ENCODE measurements around the gene IL15. TPM values are rescaled to one million over a fixed set of nuclear protein-coding genes. Genes with fewer than 3 reads are reported as not detected.
"Not testable (repeated sequence)": the region's sequence is repeated elsewhere in the genome, so short reads cannot be mapped to it uniquely, and the experiment has no call there.

The IL15 gene, protein sequence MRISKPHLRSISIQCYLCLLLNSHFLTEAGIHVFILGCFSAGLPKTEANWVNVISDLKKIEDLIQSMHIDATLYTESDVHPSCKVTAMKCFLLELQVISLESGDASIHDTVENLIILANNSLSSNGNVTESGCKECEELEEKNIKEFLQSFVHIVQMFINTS
- polyA plus RNA-seq (2013, experiment 1 of 2; ENCODE audit: insufficient read length) = 2.7 TPM
- polyA plus RNA-seq (2013, experiment 2 of 2; ENCODE audit: insufficient read length) = 4.5 TPM

DNA sequence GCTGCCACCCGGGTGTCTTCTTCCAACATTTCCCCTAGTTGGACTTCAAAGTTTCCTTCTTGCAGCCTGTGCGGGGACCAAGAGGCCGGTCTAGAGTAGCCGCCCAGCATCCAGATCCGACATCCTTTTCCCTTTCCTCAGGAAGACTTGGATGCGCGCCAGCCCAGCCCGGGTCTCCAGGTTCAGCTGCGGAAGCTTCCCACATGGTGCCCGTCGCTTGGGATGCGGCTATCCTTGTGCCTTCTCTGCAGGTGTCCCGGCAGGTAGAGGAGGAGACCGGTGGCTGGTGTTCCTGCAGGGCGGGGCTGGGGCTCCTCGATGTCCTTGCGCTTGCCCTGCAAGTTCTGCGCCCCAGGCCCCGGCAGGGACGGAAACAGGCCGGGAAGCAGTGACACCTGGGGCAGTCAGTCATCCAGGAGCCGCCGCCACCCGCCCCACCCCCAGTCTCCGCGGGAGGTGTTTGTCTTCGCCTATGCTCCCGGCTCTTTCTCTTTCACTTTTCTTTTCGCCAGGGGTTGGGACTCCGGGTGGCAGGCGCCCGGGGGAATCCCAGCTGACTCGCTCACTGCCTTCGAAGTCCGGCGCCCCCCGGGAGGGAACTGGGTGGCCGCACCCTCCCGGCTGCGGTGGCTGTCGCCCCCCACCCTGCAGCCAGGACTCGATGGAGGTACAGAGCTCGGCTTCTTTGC lies at the start of gene IL15:
Gene IL15, plus strand, starts transcription at position 502 of the 689 bp plus-strand sequence. CDS start 82,882 bp downstream, outside the sequence.
- DNase-seq = peak; percentile 68

DNA sequence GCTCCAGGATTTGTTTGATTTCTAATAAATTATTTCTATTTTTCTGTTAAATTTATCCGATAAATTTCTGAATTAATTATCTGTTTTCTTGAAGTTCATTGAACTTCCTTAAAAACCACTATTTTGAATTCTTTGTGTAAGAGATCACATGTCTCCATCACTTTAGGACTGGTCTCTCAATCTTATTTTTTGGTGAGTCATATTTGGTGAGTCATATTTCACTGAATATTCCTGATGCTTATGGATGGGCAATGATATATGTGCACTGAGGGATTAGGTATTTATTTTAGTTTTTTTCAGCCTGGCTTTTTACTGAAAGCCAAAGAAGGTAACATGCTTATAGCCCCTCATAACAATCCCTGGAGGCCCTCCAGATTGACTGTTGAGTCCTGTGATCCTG lies 48.5 kb upstream of the IL15 start:
- DNase-seq = peak; percentile 85

DNA sequence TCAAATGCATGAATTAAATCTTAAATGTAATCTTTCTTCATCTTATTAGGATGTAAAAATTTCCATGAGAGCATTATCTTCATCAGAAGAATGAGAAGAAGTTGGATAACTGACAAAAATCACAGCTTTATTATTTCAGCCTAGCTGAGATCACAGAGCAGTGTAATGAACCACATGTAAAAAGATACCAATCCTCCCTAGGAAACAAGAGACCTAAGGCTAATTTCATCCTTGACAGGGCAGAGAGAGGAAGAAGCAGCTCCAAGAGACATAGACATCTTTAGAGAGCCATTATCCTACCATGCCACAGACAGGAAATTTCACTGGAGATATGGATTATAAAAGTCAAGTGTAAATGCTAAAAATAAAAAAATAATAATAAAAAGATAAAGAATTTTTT lies 40.9 kb upstream of the IL15 start:
- DNase-seq = peak; percentile 16

DNA sequence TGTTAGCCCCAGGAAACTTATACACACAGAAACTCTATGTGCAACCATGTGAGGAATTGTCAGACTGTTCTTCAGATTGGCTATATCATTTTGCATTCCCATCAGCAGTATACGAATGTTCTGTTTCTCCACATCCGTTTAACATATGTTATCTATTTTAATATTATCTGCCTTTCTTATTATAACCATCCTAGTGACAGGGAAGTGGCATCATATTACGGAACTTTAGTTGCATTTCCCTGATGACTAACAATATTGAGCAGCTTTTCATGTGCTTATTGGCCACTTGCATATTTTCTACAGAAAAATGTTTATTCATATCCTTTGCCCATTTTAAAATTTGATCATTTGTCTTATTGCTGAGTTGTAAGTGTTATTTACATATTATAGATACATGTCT lies 36.5 kb upstream of the IL15 start:
- peak; percentile 46 for DNase-seq

DNA sequence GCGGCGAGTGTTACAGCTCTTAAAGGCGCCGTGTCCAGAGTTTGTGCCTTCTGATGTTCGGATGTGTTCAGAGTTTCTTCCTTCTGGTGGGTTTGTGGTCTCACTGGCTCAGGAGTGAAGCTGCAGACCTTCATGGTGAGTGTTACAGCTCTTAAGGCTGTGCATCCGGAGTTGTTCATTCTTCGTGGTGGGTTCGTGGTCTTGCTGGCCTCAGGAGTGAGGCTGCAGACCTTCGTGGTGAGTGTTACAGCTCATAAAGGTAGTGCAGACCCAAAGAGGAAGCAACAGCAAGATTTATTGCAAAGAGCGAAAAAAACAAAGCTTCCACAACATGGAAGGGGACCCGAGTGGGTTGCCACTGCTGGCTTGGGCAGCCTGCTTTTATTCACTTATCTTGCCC lies 31.7 kb upstream of the IL15 start:
- DNase-seq = not testable (repeated sequence)

DNA sequence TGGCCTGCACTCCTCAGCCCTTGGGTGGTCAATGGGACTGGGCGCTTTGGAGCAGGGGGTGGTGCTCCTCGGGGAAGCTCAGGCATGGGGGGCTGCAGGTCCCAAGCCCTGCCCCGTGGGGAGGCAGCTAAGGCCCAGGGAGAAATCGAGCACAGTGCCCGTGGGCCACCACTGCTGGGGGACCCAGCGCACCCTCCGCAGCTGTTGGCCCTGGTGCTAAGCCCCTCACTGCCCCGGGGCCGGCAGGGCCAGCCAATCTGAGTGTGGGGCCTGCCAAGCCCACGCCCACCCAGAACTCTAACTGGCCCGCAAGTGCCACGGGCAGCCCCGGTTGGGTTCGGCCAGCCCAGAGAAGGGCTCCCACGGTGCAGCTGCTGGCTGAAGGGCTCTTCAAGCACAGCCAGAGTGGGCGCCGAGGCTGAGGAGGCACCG lies 30.9 kb upstream of the IL15 start:
- DNase-seq = no peak

DNA sequence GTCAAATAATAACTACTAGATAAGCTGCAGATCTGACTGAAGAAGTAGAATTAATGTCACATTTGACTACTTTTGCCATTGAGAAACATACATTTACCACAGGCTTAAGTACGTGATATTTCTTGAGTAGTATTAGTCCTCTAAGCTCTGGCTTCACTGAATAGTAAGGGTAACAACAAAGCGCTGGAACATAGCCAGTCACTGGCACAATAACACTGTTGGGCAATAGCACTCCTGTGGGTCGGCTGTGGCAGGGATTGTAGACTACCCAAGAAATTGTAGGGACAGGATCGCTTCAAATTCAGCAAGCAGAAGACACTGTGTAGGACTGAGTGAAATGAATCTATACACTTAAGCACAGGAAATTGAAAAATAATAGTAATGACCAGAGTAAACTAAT lies 27.1 kb upstream of the IL15 start:
- no peak for DNase-seq

DNA sequence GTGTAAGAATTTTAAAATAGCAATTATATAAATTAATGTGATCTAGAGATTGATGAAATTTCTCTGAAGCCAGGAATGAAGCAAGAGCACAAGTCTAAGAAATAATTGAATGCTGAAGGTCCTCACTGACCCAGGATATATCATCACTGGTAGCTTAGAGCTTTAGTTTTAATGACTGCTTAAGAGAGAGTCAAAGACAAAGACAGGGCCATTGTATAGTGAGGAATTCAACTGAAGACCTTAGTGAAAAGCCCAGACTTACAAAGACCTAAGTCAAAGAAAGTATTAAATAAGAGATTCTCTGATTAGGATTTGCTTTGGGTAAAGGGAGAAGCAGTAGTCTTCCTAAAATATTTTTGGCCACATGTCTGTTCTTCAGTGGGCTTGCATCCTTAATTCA lies 26.0 kb upstream of the IL15 start:
- DNase-seq = no peak

DNA sequence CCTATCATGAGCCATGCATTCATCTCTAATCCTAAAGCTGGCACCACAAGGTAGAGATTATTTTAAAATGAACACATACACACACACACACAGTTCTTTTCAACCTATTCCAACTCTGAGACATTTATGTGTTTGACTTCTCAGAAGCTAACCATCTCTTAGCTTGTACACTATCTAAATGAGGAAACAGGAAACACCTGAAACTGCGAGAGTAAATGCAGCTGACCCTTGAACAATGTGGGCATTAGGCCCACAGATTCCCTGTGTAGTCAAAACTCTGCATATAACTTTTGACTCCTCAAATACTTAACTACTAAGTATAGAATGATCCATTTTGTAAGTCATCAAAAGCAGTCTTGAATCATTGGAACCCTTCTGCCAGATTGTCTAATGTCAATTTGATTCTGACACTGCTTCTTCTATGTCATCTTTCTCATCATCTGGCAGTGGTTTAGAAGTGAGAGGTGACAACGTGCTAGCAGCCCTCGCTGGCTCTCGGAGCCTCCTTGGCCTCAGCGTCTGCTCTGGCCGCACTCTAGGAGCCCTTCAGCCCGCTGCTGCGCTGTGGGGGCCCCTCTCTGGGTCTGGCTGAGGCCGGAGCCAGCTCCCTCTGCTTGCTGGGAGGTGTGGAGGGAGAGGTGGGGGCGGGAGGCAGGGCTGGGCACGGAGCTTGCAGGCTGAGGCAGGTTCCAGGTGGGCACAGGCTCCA lies 21.4 kb upstream of the IL15 start:
- no peak for DNase-seq

DNA sequence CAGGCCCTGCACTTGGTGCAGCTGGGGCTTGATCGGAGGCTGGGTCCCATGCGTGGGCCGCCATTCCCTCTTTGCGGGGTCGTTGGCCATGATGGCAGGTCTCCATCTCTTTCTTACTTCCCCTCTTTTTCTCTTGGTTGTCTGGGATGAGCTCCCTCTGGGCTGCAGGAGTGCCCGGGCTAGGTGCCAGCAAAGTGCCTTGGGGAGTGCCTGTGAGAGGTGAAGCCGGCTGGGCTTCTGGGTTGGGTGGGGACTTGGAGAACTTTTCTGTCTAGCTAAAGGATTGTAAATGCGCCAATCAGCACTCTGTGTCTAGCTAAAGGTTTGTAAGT lies 20.8 kb upstream of the IL15 start:
- DNase-seq = not testable (repeated sequence)

DNA sequence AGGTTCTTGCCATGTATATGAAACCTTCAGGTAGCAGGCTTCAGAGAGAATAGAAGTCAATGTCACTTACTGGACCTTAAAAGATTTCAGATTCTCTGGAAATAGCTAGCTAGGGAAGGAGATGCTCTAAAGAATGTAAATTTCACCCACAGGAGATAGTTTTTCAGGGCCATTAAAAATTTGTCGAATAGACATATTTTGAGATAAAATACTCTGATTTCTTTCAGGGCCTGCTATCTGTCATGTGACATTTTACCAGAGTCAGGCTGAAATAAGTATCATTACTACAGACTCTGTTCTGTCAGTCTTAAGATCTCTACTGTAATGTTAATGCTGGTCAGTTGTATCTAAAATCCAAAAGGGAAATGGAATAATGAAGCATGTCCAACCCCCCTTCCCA lies 15.7 kb upstream of the IL15 start:
- DNase-seq = no peak

DNA sequence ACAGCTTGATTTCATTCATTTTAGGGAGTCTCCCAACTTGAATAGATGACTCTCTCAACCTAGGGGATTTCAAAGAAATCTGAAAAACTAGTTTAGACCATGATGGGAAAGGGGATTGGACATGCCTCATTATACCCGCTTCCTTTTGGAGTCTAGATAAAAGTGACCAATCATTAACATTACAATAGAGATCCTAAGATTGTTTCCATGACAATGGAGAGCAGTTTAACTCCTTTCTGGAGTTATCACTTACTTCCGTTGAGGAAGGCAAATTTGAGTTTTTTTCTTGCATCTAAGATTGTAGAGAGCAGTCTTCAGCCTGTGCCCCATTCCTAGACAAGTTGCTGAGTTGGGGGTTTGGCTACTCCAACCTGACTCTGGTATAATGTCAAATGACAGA lies 11.4 kb upstream of the IL15 start:
- DNase-seq = no peak

DNA sequence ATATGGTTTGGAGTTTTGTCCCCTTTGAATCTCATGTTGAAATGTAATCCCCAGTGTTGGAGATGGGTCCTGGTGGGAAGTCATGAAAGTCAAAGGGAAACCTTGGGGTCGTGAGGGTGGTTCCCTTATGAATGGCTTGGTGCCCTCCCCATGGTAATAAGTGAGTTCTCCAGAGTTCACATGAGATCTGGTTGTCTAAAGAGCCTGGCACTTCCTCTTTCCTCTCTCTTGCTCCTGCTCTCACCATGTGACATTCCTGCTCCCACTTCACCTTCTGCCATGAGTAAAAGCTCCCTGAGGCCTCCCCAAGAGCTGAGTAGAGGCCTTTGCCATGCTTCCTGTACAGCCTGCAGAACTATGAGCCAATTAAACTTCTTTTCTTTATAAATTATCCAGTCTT lies 5.5 kb upstream of the IL15 start:
- DNase-seq = no peak

DNA sequence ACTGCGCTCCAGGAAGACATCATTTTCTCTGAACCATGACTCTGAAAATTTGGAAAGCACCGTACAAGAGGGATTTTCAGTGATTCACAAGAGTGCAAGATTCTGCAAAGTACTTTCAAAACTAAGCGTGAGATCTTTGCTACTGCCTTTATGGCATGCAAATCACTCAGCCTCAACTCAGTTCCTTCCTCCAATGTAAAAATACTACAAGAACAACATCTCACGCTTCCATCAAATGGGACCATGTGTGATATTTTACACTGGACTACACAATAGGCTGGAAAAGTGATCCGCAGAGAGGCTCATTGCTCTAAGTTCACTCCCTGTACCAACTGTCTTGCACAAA lies 674 bp upstream of the IL15 start:
- DNase-seq = no peak

DNA sequence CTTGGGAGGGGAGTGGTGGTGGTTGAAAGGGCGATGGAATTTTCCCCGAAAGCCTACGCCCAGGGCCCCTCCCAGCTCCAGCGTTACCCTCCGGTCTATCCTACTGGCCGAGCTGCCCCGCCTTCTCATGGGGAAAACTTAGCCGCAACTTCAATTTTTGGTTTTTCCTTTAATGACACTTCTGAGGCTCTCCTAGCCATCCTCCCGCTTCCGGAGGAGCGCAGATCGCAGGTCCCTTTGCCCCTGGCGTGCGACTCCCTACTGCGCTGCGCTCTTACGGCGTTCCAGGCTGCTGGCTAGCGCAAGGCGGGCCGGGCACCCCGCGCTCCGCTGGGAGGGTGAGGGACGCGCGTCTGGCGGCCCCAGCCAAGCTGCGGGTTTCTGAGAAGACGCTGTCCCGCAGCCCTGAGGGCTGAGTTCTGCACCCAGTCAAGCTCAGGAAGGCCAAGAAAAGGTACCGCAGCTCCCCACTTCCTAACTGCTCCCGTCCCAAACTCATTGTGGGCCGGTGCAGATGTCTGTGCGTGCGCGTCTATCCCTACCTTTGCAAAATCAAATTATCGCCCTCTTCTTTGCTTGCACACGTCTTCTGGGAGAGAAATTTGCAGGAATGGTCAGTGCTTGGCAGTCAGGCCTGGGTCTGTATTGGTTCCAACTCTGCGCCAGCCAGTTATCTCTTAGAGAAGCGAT lies 533 bp downstream of the IL15 start:
- peak; percentile 67 for DNase-seq

DNA sequence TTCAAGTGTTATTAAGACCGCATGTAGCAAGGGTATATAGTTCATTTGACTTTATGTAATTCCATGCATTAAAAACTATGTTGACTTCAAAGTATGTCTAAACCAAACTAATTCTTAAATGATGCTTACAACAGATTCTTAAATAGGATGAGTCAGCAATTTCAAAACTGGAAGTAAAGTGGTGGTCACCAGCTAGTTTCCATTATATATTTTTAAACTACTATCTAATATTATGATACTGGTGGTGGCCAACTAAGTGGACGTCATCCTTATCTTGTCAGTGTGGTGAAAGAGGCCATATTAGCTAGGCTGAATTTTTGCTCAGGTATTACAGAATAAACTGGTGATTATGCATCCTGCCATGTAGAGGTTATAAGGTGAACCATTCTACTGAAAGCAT lies 1.2 kb downstream of the IL15 start:
- no peak for DNase-seq

DNA sequence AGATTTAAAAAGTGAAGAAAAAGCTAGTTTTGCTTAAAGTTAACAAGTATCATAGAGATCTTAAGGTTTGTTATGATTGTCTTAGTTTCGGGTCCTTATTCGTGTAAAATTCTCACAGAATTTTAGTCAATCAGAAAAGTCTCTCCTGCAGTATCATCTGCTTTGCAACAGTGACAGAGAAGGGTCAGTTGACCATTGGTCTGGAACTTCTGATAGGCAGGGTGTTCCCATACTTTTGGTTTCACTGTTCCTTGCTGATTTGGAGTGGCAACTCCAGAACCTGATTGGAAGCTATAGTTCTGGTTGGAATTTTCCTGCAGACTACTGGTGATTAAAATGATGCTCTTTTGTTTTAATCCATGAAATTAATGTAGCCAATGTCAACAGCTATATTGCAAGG lies 1.8 kb downstream of the IL15 start:
- no peak for DNase-seq

DNA sequence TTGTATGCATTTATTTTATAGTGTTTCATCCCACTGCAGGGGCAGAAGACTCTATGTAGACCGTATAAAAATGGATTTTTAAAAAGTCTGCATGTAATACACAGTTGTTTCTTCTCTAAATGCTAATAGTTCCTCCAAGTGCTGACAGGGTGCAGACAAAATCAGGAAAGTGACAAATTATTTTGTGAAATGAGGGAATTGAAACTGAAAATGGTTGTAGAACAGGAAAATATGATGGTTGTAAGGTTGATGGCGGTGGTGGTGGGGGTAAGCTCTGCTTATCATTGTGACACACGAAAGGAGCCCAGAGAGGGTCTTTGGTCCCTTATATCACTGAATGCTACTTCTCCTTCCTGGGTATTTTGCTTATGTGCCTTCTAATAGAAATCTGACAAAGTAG lies 4.3 kb downstream of the IL15 start:
- no peak for DNase-seq

DNA sequence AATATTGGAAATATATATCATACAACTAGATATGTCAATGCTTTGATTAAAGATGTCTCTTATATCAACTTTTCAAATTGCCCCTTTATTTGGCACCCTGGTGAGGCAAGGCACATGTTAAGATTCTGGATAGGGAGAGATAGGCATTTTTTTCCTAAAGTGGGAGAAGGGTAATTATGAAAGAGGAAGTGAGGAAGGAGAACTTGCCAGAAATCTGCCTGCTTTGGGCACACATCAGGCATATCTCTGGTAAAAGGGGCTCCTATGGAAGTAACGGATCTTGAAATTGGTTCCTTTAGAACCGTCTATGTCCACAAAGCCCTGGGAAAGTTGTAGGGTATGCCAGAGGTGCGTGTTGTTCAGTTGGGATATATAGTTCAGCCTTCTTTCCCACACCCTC lies 5.7 kb downstream of the IL15 start:
- no peak for DNase-seq

DNA sequence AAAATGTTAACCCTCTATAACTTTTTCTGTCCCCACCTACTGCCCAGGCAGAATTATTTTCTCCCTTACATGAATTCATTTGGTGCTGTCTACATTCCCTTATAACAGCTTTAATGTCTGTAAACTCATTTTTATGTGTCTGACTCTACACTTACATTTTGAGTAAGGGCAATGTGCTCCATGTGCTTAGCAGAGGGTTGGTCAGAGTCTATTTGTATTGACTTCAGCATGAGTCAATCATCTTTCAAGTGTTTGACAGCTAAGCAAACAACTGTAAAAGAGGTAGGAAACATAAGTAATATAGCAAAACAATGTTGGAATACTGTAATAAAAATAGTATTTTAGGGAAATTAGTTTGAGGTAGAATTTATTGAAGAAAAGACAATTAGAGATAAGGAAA lies 6.3 kb downstream of the IL15 start:
- DNase-seq = no peak

DNA sequence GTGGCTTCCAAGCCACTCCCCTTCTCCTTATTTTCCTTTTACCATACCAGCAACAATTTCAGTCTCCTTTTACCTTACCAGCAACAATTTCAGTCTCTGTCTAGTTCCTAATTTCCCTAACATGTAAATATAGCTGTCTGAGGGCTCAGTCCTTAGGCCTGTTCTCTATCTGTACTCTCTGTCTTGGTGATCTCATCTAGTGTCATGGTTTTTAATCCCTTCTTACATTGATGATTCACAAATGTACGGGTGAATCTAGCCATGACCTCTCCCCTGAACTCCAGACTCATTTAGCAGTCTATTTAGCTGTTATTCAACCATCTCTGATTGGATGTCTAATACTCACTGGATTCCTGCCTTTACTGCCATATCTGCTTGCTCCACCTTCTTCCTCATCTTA lies 7.2 kb downstream of the IL15 start:
- DNase-seq = peak; percentile 91

DNA sequence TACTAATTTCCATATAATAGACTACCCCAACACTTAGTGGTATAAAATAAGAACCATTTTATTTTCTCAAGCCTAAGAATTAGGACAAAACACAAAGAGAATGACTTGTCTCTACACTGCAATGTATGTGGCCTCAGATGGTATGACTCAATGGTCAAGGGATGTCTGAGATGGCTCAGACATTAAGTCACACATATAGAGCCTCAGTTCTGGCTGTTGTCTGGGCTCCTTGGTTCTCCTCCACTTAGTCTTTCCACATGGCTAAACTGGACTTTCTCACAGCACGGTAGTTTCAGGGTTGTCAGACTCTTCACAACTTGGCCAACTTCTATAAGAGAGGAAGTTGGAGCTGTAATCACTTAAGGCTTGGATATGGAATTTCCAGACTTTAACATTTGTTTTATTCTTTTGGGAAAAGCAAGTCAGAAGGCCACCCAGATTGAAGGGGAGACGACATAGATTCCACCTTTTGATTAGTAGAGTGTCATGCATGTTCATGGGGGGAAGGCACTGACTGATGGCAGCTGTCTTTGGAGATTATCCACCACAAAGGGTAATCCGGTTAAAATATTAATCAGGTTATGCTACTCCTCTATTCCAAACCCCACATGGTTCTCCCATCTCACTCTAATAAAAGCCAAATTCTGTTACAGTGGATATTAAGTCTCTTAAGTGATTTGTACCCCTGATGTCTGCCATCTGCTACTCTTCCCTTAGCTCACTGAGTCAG lies 9.4 kb downstream of the IL15 start:
- DNase-seq = peak; percentile 97

DNA sequence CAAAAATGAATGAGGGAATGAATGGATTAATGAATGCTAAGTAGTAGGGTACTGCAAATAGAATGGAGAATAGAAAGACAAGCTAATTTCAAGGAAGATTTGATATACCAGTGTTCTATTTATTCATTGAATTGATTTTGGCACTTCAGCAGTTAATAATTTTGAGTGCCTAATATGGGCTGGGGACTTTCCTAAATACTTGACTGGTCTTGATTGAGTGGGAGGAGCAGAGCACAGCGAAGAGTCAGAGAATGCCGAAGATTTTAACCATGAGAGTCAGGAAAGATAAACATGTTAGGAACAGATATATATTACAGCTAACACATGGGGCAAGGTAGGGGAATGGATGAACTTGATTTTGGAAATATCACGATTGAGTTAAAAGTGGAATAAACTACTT lies 10.6 kb downstream of the IL15 start:
- DNase-seq = peak; percentile 68
